GM21529 (cell line): ENCODE measurements around the gene RNU1-2.
"Not testable (repeated sequence)": the region's sequence is repeated elsewhere in the genome, so short reads cannot be mapped to it uniquely, and the experiment has no call there.

ENCODE experiments used
- ATAC-seq: cut with Tn5 transposase; IDR thresholded peaks from one replicate; pipeline ENCODE4 v1.9.1; 2021; ENCODE audit not compliant: unreplicated experiment

The RNU1-2 gene

GRCh38 chr1:16895598-16896315, at the start of gene RNU1-2:
RNU1-2 (plus strand) TSS chr1:16895980.
- peak; percentile 99 for ATAC-seq

- ATAC-seq = not testable (repeated sequence)
These were observed 39.6 kb upstream of the RNU1-2 start for GRCh38 chr1:16856201-16856600.

GRCh38 chr1:16859167-16860041, 36.4 kb upstream of the RNU1-2 start:
- not testable (repeated sequence) for ATAC-seq

GRCh38 chr1:16860048-16860447, 35.7 kb upstream of the RNU1-2 start:
- ATAC-seq = not testable (repeated sequence)

- ATAC-seq = not testable (repeated sequence)
These were observed 33.9 kb upstream of the RNU1-2 start for GRCh38 chr1:16861832-16862245.

- ATAC-seq = not testable (repeated sequence)
These were observed 33.4 kb upstream of the RNU1-2 start for GRCh38 chr1:16862415-16862814.

GRCh38 chr1:16863024-16863423, 32.8 kb upstream of the RNU1-2 start:
- ATAC-seq = peak; percentile 64

- not testable (repeated sequence) for ATAC-seq
These were observed 28.7 kb upstream of the RNU1-2 start for GRCh38 chr1:16866926-16867707.

GRCh38 chr1:16868787-16869186, 27.0 kb upstream of the RNU1-2 start:
- ATAC-seq = not testable (repeated sequence)

- not testable (repeated sequence) for ATAC-seq
These were observed 25.8 kb upstream of the RNU1-2 start for GRCh38 chr1:16869996-16870395.

GRCh38 chr1:16871171-16871570, 24.6 kb upstream of the RNU1-2 start:
- not testable (repeated sequence) for ATAC-seq

GRCh38 chr1:16872152-16873075, 23.4 kb upstream of the RNU1-2 start:
- ATAC-seq = not testable (repeated sequence)

- ATAC-seq = not testable (repeated sequence)
These were observed 22.5 kb upstream of the RNU1-2 start for GRCh38 chr1:16873076-16873879.

- ATAC-seq = not testable (repeated sequence)
These were observed 20.6 kb upstream of the RNU1-2 start for GRCh38 chr1:16874968-16875765.

- not testable (repeated sequence) for ATAC-seq
These were observed 14.0 kb upstream of the RNU1-2 start for GRCh38 chr1:16881742-16882141.

GRCh38 chr1:16882986-16883385, 12.8 kb upstream of the RNU1-2 start:
- ATAC-seq = no peak

GRCh38 chr1:16884487-16884886, 11.3 kb upstream of the RNU1-2 start:
- ATAC-seq = not testable (repeated sequence)

GRCh38 chr1:16886860-16887605, 8.7 kb upstream of the RNU1-2 start:
- no peak for ATAC-seq
